Measurements from ENCODE around the gene ABCC3. TPM values are rescaled to one million over a fixed set of nuclear protein-coding genes. Genes with fewer than 3 reads are reported as not detected.

The ABCC3 gene
- total and polyA plus RNA-seq, 2 donors (not counting 3 experiments of a cell fraction or from before 2014, with no cell fraction given): 1.1 to 2.6 TPM

- Histone ChIP-seq H3K9me3 (replicated peaks; ENCODE audit: control insufficient read depth, insufficient read depth, low read length) (no peaks in the 10 kb centered on the region), H3K79me2 (ENCODE audit: control insufficient read depth, insufficient read depth, low read length) (no peaks in the 10 kb centered on the region), H3K4me1 (ENCODE audit: control insufficient read depth, extremely low read depth, insufficient read depth, low read length) (no peaks in the 10 kb centered on the region), H3K4me3 (replicated peaks in 1 of 3; ENCODE audit: insufficient read depth in 1 of 3, low read depth in 1 of 3, low read length in 3 of 3) (no peak overlapping the region), H3K36me3 (ENCODE audit: control insufficient read depth in 2 of 2, extremely low read depth in 1 of 2, insufficient read depth in 2 of 2, low read length in 2 of 2) (no peaks in the 10 kb centered on the region), H3K27ac (ENCODE audit: insufficient read depth, low read depth, low read length) (no peak overlapping the region), H3K27me3 (ENCODE audit: control insufficient read depth in 2 of 2, insufficient read depth in 2 of 2, low read length in 2 of 2) (no peaks in the 10 kb centered on the region), H3K9ac (replicated peaks; ENCODE audit: extremely low read depth, insufficient read depth, low read length) (no peak overlapping the region), H3K9me1 (replicated peaks; ENCODE audit: control insufficient read depth, extremely low read depth, insufficient read depth, low read length) (no peaks in the 10 kb centered on the region), H2AFZ (ENCODE audit: low read depth, low read length) (no peak overlapping the region), H3K4me2 (ENCODE audit: insufficient read depth, low read length) (no peak overlapping the region), H4K20me1 (replicated peaks; ENCODE audit: control insufficient read depth, extremely low read depth, insufficient read depth, low read length) (no peaks in the 10 kb centered on the region)
- DNase-seq (ENCODE audit: low read depth, low spot score) (no peak), FAIRE-seq (no peak)
- intact Hi-C loops (cut with micrococcal nuclease) (no loop called here), dilution Hi-C loops (cut with MboI; ENCODE audit: extremely low pct_ligation_motif_present, low sequenced_read_pairs) (no loop called here)
- no peak for TF ChIP-seq JUN (IDR thresholded peaks at IDR 0.05; ENCODE audit: borderline replicate concordance, insufficient read depth, insufficient read length, low read depth)
- no peak for TF ChIP-seq EZH2 (IDR thresholded peaks at IDR 0.05; ENCODE audit: borderline replicate concordance, low read depth, low read length, severe bottlenecking)
- no peak for TF ChIP-seq POLR2A (IDR thresholded peaks at IDR 0.05; ENCODE audit: low read depth, low read length)
- TF ChIP-seq MAX (IDR thresholded peaks at IDR 0.05; ENCODE audit: insufficient read depth, insufficient read length): no peak
- no peak for TF ChIP-seq GATA2 (IDR thresholded peaks at IDR 0.05; ENCODE audit: insufficient read depth, insufficient read length, low read depth, low read length)
- no peak for TF ChIP-seq POLR2AphosphoS5 (IDR thresholded peaks at IDR 0.05; ENCODE audit: insufficient read depth, low read depth, low read length)
- TF ChIP-seq FOS (IDR thresholded peaks at IDR 0.05; ENCODE audit: borderline replicate concordance, insufficient read depth, low read length): no peak
- no peak for TF ChIP-seq CTCF (IDR thresholded peaks at IDR 0.05; ENCODE audit: extremely low read depth in 1 of 2, insufficient read depth in 1 of 2, low read depth in 1 of 2, low read length in 2 of 2)
- no peak for TF ChIP-seq MYC (IDR thresholded peaks at IDR 0.05; ENCODE audit: low read depth, low read length)
- POLR2A ChIA-PET: no interaction called here
- BruUV-seq (replicated peaks): no TSS peak
- CTCF ChIA-PET: interaction anchor here (1.0 to 2.2 kb wide), 3 partner anchors 10 to 26 kb away, joined by 3 to 7 read pairs (median 4); no protein-coding TSS in a partner anchor
Measured at GRCh38 chr17:50651661-50652060, 17.0 kb downstream of the ABCC3 start.

Data from endothelial cell of umbilical vein (primary cell).